PFSK-1 (cell line): ENCODE results near the gene THY1.

ENCODE experiments used
- FOXP2 ChIP-seq: optimal IDR thresholded peaks from 2 replicates; pipeline ENCODE3; 2011; ENCODE audit warnings: borderline replicate concordance, control low read depth, inconsistent platforms; ENCODE audit not compliant: insufficient read depth; ENCODE audit errors: extremely low read length, extremely low read depth
- POLR2AphosphoS5 ChIP-seq: IDR thresholded peaks from 2 replicates; pipeline ENCODE4 v1.6.1; 2012; ENCODE audit warnings: low read depth, mild to moderate bottlenecking, control low read depth, low read length, moderate library complexity
- SIN3A ChIP-seq: IDR thresholded peaks from 2 replicates; pipeline ENCODE4 v1.6.1; 2012; ENCODE audit warnings: mild to moderate bottlenecking, low read length, moderate library complexity, borderline replicate concordance; ENCODE audit not compliant: insufficient read depth
- TAF1 ChIP-seq: IDR thresholded peaks from 2 replicates; pipeline ENCODE4 v1.6.1; 2012; ENCODE audit warnings: low read length, control low read depth, borderline replicate concordance; ENCODE audit not compliant: insufficient read depth
- TF ChIP-seq, protein P1 (sequence below), 2 experiments: IDR thresholded peaks; 2 replicates each; pipeline versions ENCODE4 v1.6.1 to v1.8.0; 2011 to 2012; ENCODE audit warnings: low read depth in 2 of 2, low read length in 2 of 2, control low read depth in 1 of 2, inconsistent platforms in 1 of 2, mild to moderate bottlenecking in 1 of 2, moderate library complexity in 1 of 2; ENCODE audit not compliant: insufficient read depth in 1 of 2

The THY1 gene

DNA sequence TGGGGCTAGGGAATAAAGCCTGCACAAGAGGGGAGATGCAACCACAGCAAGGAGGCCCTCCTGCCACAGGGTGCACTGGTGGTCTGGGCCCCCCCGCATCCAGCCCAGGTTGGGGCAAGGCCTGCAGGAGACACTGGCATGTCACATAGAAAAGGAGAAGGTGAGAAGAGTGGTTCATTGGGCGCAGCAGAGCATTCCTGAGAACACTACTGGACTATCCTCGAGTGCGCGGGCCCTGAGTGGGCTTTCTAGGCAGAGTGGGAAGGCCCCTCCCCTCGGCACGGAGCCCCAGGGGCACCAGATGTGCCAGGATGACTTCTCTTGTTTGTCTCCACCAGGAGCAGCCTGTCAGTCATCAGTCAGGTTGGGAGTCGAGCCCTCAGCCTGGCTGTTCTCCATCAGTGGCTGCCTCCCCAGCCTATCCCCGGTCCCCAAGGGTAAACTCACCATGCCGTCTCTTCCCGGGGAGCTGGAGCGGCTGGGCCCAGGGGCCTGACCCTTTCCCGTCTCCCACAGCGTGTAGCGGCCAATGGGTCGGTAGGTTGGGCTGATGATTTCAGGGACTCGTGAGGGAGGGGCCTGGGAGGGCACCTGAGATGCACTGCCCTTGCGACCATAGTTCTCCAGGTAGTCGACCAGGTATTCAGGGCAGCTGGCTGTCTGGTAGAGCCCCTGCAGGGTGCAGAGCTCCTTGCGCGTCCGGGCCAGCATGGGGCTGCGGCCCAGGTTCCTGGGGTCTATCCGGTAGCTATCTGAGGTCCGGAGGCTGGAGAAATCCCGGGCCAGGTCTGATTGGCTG is 50.5 kb downstream of the THY1 start:
- TF ChIP-seq TAF1: no peak
- TF ChIP-seq, protein P1, sequence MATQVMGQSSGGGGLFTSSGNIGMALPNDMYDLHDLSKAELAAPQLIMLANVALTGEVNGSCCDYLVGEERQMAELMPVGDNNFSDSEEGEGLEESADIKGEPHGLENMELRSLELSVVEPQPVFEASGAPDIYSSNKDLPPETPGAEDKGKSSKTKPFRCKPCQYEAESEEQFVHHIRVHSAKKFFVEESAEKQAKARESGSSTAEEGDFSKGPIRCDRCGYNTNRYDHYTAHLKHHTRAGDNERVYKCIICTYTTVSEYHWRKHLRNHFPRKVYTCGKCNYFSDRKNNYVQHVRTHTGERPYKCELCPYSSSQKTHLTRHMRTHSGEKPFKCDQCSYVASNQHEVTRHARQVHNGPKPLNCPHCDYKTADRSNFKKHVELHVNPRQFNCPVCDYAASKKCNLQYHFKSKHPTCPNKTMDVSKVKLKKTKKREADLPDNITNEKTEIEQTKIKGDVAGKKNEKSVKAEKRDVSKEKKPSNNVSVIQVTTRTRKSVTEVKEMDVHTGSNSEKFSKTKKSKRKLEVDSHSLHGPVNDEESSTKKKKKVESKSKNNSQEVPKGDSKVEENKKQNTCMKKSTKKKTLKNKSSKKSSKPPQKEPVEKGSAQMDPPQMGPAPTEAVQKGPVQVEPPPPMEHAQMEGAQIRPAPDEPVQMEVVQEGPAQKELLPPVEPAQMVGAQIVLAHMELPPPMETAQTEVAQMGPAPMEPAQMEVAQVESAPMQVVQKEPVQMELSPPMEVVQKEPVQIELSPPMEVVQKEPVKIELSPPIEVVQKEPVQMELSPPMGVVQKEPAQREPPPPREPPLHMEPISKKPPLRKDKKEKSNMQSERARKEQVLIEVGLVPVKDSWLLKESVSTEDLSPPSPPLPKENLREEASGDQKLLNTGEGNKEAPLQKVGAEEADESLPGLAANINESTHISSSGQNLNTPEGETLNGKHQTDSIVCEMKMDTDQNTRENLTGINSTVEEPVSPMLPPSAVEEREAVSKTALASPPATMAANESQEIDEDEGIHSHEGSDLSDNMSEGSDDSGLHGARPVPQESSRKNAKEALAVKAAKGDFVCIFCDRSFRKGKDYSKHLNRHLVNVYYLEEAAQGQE (IDR thresholded peaks at IDR 0.05; ENCODE audit: insufficient read depth in 1 of 2, low read depth in 2 of 2, low read length in 2 of 2): no peak
- no peak for TF ChIP-seq FOXP2
- TF ChIP-seq SIN3A: no peak
- TF ChIP-seq POLR2AphosphoS5: no peak

DNA sequence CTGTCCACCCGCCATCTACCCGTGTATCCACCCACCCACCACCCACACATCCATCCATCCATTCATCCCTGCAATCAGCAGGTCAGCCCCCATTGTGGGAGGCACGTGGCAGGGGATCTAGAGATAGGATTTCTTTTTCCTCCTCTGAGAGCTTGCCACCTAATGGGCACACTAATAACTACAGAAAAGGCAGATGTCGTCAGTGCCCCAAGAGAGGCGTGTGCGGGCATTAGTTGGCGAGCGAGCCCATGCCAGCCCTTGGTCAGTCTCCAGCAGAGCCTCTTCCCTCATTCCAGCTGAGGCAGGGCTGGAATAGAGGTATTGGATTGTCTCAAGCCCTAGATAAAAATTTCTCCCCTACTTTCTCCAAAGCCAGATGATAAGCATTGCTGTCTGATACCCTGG is 51.2 kb downstream of the THY1 start:
- TF ChIP-seq TAF1 (no peak), POLR2AphosphoS5 (no peak), SIN3A (no peak), FOXP2 (no peak)
- TF ChIP-seq, protein P1 (IDR thresholded peaks at IDR 0.05; ENCODE audit: insufficient read depth in 1 of 2, low read depth in 2 of 2, low read length in 2 of 2): no peak

DNA sequence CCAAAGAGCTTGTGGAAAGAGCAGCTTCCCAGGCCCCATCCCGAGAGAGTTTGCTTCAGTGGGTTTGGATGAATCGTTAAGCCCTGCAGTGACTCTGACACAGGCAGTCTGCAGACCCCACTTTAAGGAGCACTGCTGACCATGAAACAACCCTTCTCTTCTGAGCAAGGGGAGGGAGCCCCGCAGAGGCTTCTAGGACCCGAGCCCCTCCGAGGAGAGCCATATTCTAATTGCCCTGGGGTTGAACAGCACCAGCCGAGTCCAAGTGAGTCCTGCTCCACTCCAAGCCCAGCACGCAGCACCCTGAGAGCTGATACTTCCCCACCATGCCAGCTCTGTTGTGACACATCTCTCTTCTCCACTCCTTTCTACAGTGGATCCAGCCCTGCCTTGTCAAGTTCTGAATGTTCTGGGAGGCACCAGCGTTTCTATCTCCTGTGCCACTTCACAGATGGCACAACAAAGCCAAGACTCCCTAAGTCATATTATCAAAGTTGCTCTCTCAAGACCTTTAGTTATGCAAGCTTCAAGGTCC is 51.8 kb downstream of the THY1 start:
- TF ChIP-seq FOXP2 (no peak), TAF1 (no peak), POLR2AphosphoS5 (no peak), SIN3A (no peak)
- TF ChIP-seq, protein P1 (IDR thresholded peaks at IDR 0.05; ENCODE audit: insufficient read depth in 1 of 2, low read depth in 2 of 2, low read length in 2 of 2): no peak

DNA sequence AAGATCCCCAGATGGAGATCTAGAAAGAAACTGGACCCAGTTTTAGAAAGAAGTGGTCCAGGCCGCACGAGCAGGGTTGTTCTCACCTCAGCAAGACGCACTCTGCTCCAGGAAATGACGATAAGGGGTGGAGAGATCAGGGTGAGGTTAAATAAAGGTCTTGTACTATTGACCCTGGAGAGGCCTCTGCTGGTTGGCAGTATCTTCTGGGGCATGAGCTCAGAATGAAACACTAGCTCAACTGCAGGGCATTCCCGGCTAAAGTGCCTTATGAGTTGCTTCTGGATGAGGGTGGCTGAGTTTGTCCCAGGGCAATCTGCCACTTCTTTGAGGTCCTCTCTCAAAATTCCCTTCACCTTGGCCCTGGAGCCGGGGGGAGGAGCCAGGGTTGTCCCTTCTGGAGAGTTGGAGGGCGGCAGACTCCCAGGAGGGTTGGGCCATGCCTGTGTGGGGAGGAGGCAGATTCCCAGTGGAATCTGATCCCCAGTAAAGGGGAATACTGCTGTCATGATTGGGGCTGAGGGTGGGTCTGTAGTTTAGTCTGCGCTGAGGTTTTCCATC is 52.4 kb downstream of the THY1 start:
- no peak for TF ChIP-seq TAF1
- TF ChIP-seq, protein P1 (IDR thresholded peaks at IDR 0.05; ENCODE audit: insufficient read depth in 1 of 2, low read depth in 2 of 2, low read length in 2 of 2): no peak
- no peak for TF ChIP-seq FOXP2
- no peak for TF ChIP-seq POLR2AphosphoS5
- no peak for TF ChIP-seq SIN3A
